Omental fat pad (tissue), 4 donors: ENCODE results near the gene TECPR1. TPM values are rescaled to one million over a fixed set of nuclear protein-coding genes. Genes with fewer than 3 reads are reported as not detected.

Source experiments
- ATAC-seq: fragments of 150-250 bp; one replicate; pipeline ENCODE4 v1.9.1; 2016; ENCODE audit warnings: mild to moderate bottlenecking, moderate library complexity; ENCODE audit not compliant: low FRiP score
- DNase-seq: peaks from one replicate; pipeline ENCODE4 v3.0.0-alpha.2; 2019; ENCODE audit warnings: low spot score
- total RNA-seq, 4 donors: library from RNA; depleted of rRNA; stranded (reverse); fragments of >200 nt; gene quantifications; one replicate each; pipeline ENCODE4 v1.1.0, GENCODE V29; 2016
- TF ChIP-seq, protein P1 (sequence below), 3 donors: fragments of 450-650 bp; IDR thresholded peaks; one replicate each; pipeline ENCODE4 v1.5.1; 2016 to 2017; ENCODE audit warnings: antibody characterized with exemption in 3 of 3, mild to moderate bottlenecking in 3 of 3, moderate library complexity in 2 of 3

Gene TECPR1
- total RNA-seq, 4 donors from 2014 or later, result 12.0 to 36.3 (median 17.1) TPM

GRCh38 chr7:98202367-98203195, 49.5 kb downstream of the TECPR1 start:
- no peak for DNase-seq
- no peak for ATAC-seq
- TF ChIP-seq, protein P1, sequence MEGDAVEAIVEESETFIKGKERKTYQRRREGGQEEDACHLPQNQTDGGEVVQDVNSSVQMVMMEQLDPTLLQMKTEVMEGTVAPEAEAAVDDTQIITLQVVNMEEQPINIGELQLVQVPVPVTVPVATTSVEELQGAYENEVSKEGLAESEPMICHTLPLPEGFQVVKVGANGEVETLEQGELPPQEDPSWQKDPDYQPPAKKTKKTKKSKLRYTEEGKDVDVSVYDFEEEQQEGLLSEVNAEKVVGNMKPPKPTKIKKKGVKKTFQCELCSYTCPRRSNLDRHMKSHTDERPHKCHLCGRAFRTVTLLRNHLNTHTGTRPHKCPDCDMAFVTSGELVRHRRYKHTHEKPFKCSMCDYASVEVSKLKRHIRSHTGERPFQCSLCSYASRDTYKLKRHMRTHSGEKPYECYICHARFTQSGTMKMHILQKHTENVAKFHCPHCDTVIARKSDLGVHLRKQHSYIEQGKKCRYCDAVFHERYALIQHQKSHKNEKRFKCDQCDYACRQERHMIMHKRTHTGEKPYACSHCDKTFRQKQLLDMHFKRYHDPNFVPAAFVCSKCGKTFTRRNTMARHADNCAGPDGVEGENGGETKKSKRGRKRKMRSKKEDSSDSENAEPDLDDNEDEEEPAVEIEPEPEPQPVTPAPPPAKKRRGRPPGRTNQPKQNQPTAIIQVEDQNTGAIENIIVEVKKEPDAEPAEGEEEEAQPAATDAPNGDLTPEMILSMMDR (IDR thresholded peaks at IDR 0.05), result no peak

DNA sequence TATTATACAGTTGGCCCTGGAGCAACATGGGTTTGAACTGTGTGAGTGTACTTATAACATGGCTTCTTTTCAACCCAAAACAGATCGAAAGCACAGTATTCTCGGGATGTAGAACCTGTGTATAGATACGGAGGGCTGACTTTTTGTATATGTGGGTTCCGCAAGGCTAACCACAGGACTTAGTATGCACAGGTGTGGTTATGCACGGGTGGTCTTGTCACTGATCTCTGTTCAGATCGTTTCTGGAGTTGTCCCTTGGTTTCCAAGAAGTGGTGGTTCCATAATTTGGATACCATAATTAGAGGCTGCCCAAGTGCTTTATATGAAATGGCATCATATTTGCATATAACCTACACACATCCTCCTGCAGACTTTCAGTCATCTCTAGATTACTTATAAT, 51.7 kb downstream of the TECPR1 start:
- TF ChIP-seq, protein P1 (IDR thresholded peaks at IDR 0.05), result no peak
- no peak for DNase-seq
- no peak for ATAC-seq

DNA sequence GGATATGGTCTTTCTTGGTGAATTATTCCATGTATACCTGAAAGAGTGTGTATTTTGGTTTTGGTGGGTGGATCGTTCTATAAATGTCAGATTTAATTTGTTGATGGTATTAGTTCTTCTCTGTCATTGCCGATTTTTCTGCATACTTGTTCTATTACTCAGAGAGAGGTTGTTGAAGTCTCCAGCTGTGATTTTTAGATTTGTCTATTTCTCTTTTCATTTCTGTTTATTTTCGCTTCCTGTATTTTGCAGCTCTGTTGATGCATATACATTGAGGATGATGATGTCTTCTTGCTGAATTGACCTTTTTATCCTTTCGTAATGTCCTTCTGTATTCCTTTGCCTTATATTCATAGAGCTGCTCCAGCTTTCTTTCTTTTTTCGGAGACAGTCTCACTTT, 52.9 kb downstream of the TECPR1 start:
- no peak for ATAC-seq
- TF ChIP-seq, protein P1 (IDR thresholded peaks at IDR 0.05), result no peak

DNA sequence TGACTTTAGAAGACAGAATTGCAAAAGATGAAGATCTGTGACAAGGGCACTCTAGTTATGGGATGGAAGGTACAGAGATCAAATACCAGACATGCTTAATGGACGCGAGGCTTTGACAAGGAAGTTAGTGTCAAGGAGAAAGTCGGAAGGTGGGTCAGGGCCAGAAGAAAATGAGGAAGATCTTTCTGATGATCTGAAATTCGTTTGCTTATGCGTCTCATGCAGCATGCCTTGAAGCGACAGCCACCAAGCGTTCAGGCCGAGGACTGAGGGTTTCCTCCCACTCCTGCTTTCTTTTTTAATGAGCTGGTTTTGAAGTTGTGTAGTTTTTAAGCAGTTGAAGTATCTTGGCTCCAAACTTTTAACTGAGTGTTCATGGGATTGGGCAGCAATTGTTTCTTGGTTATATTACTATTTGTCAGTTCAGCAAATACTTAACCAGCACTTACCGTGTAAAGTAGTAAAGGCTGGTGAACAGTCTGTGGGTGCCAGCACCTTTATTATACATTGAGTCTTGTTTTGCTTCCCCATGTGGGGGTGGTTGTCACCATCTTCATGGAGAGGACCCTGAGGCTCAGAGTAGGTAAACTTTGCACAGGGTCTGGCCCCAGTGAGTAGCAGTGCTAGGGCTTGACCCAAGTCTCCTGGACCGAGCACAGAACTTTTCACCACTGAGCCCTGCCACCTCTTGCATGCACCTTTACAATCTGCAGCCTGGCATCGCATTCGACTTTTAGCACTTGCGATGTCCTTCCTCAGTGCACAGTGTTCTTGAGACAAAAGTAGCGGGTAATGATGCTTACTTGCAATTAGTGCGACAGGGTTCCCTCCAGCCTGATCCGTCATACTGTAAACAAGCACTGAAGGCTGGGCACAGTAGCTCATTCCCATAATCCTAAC, 55.1 kb downstream of the TECPR1 start:
- DNase-seq (no peak), ATAC-seq (no peak)
- TF ChIP-seq, protein P1 (IDR thresholded peaks at IDR 0.05), result no peak

More for the DNA sequence above, 52.9 kb downstream of the TECPR1 start:
- DNase-seq, result no peak

- TF ChIP-seq, protein P1 (IDR thresholded peaks at IDR 0.05), result no peak
- DNase-seq (no peak), ATAC-seq (no peak)
Observed at GRCh38 chr7:98194672-98195457, 57.2 kb downstream of the TECPR1 start.

DNA sequence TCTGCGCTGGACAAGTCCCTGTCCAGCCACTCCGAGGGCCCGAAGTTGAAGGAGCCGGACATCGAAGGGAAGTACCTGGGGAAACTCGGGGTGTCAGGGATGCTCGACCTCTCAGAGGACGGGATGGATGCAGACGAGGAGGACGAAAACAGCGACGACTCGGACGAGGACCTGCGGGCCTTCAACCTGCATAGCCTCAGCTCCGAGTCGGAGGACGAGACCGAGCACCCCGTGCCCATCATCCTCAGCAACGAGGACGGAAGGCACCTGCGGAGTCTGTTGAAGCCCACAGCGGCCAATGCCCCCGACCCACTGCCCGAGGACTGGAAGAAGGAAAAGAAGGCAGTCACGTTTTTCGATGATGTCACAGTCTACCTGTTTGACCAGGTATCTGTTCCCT, 57.8 kb downstream of the TECPR1 start:
- ATAC-seq (no peak), DNase-seq (no peak)
- TF ChIP-seq, protein P1 (IDR thresholded peaks at IDR 0.05), result no peak
